ENCODE data around the gene SS18L1.

The SS18L1 gene

GRCh38 chr20:62227591-62227976, 84.0 kb downstream of the SS18L1 start:
- TF ChIP-seq, protein P1, sequence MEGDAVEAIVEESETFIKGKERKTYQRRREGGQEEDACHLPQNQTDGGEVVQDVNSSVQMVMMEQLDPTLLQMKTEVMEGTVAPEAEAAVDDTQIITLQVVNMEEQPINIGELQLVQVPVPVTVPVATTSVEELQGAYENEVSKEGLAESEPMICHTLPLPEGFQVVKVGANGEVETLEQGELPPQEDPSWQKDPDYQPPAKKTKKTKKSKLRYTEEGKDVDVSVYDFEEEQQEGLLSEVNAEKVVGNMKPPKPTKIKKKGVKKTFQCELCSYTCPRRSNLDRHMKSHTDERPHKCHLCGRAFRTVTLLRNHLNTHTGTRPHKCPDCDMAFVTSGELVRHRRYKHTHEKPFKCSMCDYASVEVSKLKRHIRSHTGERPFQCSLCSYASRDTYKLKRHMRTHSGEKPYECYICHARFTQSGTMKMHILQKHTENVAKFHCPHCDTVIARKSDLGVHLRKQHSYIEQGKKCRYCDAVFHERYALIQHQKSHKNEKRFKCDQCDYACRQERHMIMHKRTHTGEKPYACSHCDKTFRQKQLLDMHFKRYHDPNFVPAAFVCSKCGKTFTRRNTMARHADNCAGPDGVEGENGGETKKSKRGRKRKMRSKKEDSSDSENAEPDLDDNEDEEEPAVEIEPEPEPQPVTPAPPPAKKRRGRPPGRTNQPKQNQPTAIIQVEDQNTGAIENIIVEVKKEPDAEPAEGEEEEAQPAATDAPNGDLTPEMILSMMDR (IDR thresholded peaks at IDR 0.05; ENCODE audit: insufficient read depth, low read depth, low read length, missing control alignments) = no peak
- no peak overlapping the region for H3K4me3 ChIP-seq (ENCODE audit: low read depth, low read length)
- DNase-seq (ENCODE audit: low read depth) = no peak

DNA sequence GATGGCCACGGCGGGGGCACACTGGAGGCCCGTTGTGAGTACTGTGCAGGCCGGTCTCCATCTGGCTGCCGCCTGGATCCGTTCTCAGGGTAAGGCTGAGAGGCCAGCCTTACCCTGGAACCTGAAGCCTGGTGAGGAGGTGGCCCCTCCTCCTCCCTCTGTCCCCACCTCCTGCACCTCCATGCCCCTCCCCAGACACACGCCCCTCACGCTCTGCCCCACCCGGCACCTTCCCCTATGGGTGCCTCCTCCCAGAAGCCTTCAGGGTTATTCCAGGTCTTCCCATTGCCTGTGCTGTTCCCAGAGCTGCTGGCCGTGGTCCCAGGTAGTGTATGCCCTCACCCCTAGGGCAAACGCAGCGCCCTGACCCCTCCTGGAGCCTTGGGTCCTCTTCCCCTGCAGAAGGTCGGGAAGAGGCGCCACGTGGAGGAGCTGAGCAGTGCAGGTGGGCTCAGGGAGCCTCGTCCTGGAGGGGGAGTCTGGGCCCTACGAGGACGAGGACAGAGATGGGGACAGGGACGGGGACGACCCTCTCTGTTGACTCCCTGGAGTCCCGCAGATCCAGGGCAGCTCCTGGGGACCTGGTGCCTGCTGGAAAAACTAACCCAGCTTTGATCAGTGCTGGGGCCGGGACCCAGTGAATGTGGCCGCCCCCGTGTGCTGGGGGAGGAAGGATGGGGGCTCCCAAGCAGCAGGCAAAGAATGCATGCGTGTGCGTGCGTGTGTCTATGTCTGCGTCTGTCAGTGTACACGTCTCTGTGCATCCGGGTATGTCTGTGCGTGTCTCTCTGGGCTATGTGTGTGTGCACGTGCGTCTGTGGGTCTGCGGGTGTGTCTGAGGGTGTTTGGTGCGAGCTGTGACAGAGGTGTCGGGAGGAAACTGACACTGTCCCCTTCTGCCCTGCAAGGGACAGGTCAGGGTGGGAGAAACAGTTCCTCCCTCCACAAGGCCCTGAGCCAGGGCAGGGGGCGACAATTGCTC, 84.7 kb downstream of the SS18L1 start:
- TF ChIP-seq, protein P1 (IDR thresholded peaks at IDR 0.05; ENCODE audit: insufficient read depth, low read depth, low read length, missing control alignments) = no peak
- DNase-seq (ENCODE audit: low read depth) = no peak
- H3K4me3 ChIP-seq (ENCODE audit: low read depth, low read length) = no peak overlapping the region

DNA sequence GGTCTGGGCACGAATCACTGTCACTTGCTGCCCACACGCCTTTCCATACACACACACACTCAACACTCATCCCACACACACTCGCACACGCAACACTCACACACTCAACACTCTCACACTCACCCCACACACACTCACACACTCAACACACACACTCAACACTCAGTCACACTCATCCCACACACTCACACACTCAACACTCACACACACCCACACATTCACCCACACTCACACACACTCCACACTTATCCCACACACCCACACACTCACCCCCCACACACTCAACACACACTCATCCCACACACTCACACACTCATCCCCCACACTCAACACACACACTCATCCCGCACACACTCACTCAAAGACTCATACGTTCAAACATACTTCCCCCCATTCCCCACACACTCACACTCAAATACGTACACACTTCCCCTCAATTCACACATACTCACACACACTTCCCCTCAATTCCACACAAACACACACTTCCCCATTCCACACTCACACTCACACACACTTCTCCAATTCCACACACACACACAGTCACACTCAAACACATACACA, 85.5 kb downstream of the SS18L1 start:
- no peak overlapping the region for H3K4me3 ChIP-seq (ENCODE audit: low read depth, low read length)
- no peak for DNase-seq (ENCODE audit: low read depth)
- TF ChIP-seq, protein P1 (IDR thresholded peaks at IDR 0.05; ENCODE audit: insufficient read depth, low read depth, low read length, missing control alignments) = no peak

- TF ChIP-seq, protein P1 (IDR thresholded peaks at IDR 0.05; ENCODE audit: insufficient read depth, low read depth, low read length, missing control alignments) = no peak
- H3K4me3 ChIP-seq (ENCODE audit: low read depth, low read length) = no peak overlapping the region
- no peak for DNase-seq (ENCODE audit: low read depth)
Observed at GRCh38 chr20:62229667-62230066, 86.1 kb downstream of the SS18L1 start.

GRCh38 chr20:62230276-62230675, 86.7 kb downstream of the SS18L1 start:
- no peak for DNase-seq (ENCODE audit: low read depth)
- TF ChIP-seq, protein P1 (IDR thresholded peaks at IDR 0.05; ENCODE audit: insufficient read depth, low read depth, low read length, missing control alignments) = no peak
- H3K4me3 ChIP-seq (ENCODE audit: low read depth, low read length) = no peak overlapping the region

- no peak for DNase-seq (ENCODE audit: low read depth)
- H3K4me3 ChIP-seq (ENCODE audit: low read depth, low read length) = no peak overlapping the region
- TF ChIP-seq, protein P1 (IDR thresholded peaks at IDR 0.05; ENCODE audit: insufficient read depth, low read depth, low read length, missing control alignments) = no peak
Observed at GRCh38 chr20:62230696-62231095, 87.1 kb downstream of the SS18L1 start.

All from GM12865 (cell line).